DND-41 (cell line): Measurements from ENCODE around the gene CORT.
"Not testable (repeated sequence)": the region's sequence is repeated elsewhere in the genome, so short reads cannot be mapped to it uniquely, and the experiment has no call there.

Experiments used
- EZH2 ChIP-seq: IDR thresholded peaks from 3 replicates; pipeline ENCODE4 v1.6.1; 2012; ENCODE audit warnings: borderline replicate concordance, low read depth, mild to moderate bottlenecking, moderate library complexity, low read length, inconsistent platforms; ENCODE audit not compliant: severe bottlenecking
- TF ChIP-seq, protein P1 (sequence below): IDR thresholded peaks from 2 replicates; pipeline ENCODE4 v1.5.1; 2012; ENCODE audit warnings: borderline replicate concordance, low read length, moderate library complexity, mild to moderate bottlenecking; ENCODE audit not compliant: poor library complexity, severe bottlenecking; ENCODE audit errors: extremely low read depth

DNA sequence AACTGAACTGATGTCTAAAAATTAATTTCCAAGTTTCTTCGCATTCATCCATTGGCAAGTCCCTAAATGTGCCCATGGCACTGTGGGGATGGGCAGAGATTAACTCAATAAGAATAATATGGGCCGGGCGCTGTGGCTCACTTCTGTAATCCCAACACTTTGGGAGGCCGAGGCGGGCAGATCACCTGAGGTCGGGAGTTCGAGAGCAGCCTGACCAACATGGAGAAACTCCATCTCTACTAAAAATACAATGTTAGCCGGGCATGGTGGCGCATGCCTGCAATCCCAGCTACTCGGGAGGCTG is 24.4 kb downstream of the CORT start:
- TF ChIP-seq, protein P1, sequence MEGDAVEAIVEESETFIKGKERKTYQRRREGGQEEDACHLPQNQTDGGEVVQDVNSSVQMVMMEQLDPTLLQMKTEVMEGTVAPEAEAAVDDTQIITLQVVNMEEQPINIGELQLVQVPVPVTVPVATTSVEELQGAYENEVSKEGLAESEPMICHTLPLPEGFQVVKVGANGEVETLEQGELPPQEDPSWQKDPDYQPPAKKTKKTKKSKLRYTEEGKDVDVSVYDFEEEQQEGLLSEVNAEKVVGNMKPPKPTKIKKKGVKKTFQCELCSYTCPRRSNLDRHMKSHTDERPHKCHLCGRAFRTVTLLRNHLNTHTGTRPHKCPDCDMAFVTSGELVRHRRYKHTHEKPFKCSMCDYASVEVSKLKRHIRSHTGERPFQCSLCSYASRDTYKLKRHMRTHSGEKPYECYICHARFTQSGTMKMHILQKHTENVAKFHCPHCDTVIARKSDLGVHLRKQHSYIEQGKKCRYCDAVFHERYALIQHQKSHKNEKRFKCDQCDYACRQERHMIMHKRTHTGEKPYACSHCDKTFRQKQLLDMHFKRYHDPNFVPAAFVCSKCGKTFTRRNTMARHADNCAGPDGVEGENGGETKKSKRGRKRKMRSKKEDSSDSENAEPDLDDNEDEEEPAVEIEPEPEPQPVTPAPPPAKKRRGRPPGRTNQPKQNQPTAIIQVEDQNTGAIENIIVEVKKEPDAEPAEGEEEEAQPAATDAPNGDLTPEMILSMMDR: not testable (repeated sequence)
- TF ChIP-seq EZH2: not testable (repeated sequence)
